GM23338 (cell line): ENCODE results near the gene CFAP298.

Experiments
- CTCF ChIP-seq, 2 experiments: fragments of 200-600 bp in 1 of 2; sonication (generic) in 1 of 2; conservative IDR thresholded peaks; 2 replicates each; pipeline versions ENCODE4 v1.5.1 to v1.6.1; 2016 to 2017; ENCODE audit warnings: antibody characterized with exemption in 2 of 2, low read depth in 2 of 2, mild to moderate bottlenecking in 2 of 2, moderate library complexity in 1 of 2
- EZH2 ChIP-seq: fragments of 200-600 bp; sonication (generic); IDR thresholded peaks from one replicate; pipeline ENCODE4 v1.8.0; 2017; ENCODE audit warnings: antibody characterized with exemption, mild to moderate bottlenecking, low read depth; ENCODE audit not compliant: unreplicated experiment
- EZH2phosphoT487 ChIP-seq: fragments of 200-600 bp; sonication (generic); IDR thresholded peaks from one replicate; pipeline ENCODE4 v1.8.1; 2018; ENCODE audit warnings: antibody characterized with exemption; ENCODE audit not compliant: unreplicated experiment
- JUNB ChIP-seq: IDR thresholded peaks from one replicate; pipeline ENCODE4 v1.6.1; 2016; ENCODE audit warnings: antibody characterized with exemption; ENCODE audit not compliant: unreplicated experiment
- REST ChIP-seq: IDR thresholded peaks from one replicate; pipeline ENCODE4 v1.6.1; 2018; ENCODE audit warnings: antibody characterized with exemption; ENCODE audit not compliant: unreplicated experiment

- no peak for TF ChIP-seq JUNB
- TF ChIP-seq CTCF (conservative IDR thresholded peaks at IDR 0.05; ENCODE audit: low read depth in 2 of 2), result no peak
- no peak for TF ChIP-seq EZH2
- TF ChIP-seq REST, result no peak
- no peak for TF ChIP-seq EZH2phosphoT487
Measured at GRCh38 chr21:32585970-32586369, 26.2 kb downstream of the CFAP298 start.
